ENCODE measurements around the gene UGT2B28.
"Not testable (repeated sequence)": the region's sequence is repeated elsewhere in the genome, so short reads cannot be mapped to it uniquely, and the experiment has no call there.

The UGT2B28 gene

DNA sequence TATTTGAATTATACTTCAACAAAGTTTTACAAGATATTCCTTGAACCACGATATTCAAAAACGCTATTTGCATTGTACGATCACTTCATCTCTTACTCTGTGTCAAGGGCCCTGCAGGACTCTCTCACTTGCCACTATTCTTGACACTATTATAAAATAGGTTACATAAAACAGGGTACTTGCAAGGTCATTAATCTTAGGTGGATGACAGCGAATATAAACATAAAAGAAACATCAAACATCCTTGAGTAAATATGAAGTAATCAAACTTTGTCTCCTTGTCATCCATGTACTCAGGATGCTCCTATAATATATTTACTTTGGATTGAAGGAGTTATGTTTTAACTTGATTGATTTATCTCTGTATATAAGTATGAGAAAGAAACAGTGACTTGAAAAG is at the start of gene UGT2B28:
Gene UGT2B28 (plus strand): TSS at position 395 of the 400 bp plus-strand sequence. CDS start 26 bp downstream, outside the sequence.
- DNase-seq, result not testable (repeated sequence)

DNA sequence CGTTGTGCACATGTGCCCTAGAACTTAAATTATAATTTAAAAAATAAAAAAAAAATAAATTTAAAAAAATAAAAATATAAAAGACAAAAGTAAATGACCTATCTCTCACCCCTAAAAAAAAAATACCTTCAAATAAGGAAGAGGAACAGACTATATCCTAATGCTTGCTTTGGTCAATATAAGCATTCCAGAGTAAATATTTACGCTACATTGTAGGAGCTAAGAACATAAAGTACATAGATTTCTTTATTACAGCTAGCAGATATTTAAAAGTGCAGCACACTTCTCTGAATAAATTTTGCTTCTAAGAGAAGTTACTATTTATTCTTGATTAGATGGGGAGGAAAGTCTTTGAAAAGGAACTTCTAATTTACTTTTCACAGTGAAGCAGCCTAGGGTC is 41.2 kb upstream of the UGT2B28 start:
- DNase-seq, result no peak

DNA sequence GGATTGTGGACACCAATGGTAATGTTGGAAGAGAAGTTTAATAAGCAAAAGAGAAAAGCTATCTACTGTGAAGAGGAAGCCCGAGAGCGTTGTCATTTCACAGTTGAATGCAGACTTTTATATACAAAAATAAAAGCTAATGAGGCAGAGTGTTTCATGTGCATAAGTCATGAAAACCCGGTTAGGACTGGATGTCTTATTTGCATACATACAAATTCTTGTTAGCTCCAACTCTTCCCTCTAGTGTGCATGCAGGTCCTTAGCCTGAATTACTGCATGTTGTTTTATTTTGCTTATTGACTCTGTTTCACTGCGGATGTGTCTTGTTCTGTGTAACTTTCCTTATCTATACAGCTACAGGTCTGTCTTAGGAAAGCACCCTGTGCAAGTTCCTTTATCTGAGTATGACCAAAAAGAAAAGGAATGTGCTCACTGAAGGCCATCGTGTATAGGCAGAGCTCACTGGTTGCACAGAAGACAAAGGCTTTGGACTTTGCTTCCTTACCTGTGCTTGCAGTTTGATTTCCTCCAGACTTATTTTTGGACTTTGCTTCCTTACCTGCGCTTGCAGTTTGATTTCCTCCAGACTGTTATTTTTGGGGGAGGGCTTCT is 40.6 kb upstream of the UGT2B28 start:
- no peak for DNase-seq

DNA sequence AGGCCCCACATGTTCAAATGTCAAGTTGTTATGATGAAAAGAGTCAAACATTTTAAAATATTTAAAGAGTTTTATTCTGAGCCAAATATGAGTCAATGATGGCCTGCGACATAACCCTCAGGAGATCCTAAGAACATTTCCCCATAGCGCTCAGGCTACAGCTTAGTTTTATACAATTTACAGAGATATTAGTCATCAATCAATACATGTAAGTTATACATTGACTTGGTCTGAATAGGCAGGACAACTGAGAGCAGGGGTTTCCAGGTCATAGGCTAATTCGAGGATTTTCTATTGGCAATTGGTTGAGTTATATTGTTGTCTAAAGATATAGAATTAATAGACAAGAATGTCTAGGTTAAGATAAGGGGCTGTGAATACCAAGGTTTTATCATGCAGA is 39.5 kb upstream of the UGT2B28 start:
- not testable (repeated sequence) for DNase-seq

GRCh38 chr4:69241746-69242145 is 38.5 kb upstream of the UGT2B28 start:
- DNase-seq, result not testable (repeated sequence)

DNA sequence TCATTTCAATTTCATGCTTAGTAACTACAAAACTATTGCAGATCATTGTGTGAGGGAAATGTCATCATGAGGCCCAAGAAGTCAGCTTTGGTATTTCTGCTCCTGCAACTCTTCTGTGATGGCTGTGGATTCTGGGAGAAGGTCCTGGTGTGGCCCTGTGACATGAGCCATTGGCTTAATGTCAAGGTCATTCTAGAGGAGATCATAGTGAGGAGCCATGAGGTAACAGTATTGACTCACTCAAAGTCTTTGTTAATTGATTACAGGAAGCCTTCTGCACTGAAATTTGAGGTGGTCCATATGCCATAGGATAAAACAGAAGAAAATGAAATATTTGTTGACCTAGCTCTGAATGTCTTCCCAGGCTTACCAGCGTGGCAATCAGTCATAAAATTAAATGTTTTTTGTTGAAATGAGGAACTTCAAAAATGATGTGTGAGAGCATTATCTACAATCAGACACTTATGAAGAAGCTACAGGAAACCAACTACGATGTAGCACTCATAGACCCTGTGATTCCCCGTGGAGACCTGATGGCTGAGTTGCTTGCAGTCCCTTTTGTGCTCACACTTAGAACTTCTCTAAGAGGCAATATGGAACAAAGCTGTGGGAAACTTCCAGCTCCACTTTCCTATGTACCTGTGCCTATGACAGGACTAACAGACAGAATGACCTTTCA is 37.6 kb upstream of the UGT2B28 start:
- DNase-seq, result not testable (repeated sequence)

- DNase-seq, result not testable (repeated sequence)
These were observed 29.4 kb upstream of the UGT2B28 start for GRCh38 chr4:69250884-69251283.

- not testable (repeated sequence) for DNase-seq
These were observed 27.0 kb upstream of the UGT2B28 start for GRCh38 chr4:69253147-69253772.

DNA sequence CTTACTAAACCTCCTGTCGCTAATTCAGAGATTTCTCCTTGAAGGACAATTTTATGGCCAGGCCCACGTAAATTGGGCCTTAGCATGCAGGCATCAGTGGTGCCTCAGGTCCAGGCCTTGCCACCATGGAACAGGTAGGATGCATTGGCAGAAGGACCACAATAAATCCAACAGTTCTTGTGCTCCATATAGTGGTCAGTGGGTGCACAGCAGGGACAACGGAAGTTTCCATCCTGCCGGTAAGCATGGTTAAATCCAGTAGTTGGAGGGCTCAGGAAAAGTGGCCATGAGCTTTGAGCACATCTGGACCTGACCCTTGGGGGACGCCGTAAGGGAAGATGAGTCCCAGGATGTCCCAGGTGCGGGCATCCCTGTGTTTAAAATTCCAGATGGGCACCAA is 11.7 kb upstream of the UGT2B28 start:
- DNase-seq, result not testable (repeated sequence)

DNA sequence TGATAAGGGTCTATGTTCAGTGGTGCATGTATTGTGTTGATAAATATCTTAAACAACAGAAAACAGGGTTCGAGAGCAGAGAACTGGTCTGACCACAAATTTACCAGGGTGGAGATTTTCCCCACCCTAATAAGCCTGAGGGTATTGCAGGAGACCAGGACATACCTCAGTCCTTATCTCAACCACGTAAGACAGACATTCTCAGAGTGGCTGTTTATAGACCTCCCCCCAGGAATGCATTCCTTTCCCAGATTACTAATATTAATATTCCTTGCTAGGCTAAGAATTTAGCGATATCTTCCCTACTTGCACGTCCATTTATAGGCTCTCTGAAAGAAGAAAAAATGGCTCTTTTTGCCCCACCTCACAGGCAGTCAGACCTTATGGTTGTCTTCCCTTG is 16.1 kb downstream of the UGT2B28 start:
- not testable (repeated sequence) for DNase-seq

DNA sequence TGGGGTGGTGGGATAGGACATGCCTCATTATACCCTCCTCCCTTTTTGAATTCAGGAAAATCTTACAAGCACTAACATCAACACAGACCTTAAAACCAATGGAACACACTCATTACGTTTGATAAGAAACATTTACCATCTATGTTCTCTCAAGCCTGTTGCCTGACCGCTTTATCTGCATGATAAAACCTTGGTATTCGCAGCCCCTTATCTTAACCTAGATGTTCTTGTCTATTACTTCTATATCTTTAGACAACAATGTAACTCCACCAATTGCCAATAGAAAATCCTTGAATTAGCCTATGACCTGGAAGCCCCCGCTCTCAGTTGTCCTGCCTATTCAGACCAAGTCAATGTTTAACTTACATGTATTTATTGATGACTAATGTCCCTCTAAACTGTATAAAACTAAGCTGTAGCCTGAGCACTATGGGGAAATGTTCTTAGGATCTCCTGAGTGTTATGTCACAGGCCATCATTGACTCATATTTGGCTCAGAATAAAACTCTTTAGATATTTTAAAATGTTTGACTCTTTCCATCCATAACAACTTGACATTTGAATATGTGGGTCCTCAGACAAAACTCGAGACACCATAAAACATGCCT is 28.3 kb downstream of the UGT2B28 start:
- DNase-seq, result not testable (repeated sequence)

DNA sequence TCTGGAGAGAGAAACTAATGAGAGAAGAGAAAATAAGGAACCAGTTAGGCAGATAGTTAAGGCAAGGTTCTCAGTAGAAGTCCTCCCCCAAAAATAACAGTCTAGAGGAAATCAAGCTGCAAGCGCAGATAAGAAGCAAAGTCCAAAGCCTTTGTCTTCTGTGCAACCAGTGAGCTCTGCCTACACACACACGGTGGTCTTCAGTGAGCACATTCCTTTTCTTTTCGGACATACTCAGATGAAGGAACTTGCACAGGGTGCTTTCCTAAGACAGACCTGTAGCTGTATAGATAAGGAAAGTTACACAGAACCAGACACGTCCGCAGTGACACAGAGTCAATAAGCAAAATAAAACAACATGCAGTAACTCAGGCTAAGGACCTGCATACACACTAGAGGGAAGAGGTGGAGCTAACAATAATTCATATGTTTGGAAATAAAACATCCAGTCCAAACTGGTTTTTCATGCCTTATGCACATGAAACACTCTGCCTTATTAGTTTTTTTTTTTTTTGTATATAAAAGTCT is 29.3 kb downstream of the UGT2B28 start:
- not testable (repeated sequence) for DNase-seq

- DNase-seq, result not testable (repeated sequence)
These were observed 30.0 kb downstream of the UGT2B28 start for GRCh38 chr4:69310262-69310661.

DNA sequence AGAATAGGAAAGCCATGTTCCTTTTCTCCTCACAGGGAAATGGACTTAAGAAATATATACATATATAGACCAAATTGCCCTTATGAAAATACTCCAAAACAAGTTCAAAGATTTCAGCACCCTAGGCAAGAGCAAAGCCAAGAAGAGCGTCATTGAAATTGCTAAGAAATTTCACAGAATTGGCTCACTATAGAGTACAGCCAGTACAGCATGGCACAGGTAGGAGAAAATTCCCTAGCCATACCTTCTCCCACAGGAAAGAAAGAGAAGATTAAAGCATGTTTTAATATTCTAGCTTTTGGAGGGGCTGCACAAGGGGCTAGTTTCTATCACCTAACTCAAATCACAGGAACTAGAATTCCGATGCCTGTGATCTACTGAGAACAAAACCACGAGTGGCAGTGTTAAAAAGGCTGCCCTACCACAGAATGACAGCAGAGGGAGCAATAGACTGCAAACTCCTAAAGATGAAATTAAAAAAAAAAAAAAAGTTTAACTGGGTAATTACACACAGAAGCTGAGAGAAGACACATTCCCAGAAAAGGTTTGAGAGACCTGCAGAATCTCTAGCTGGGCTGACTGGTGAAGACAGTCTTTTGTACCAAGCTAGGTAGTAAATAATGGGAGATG is 37.5 kb downstream of the UGT2B28 start:
- DNase-seq, result not testable (repeated sequence)

GRCh38 chr4:69321153-69321729 is 41.0 kb downstream of the UGT2B28 start:
- DNase-seq, result no peak

GRCh38 chr4:69322055-69322454 is 41.8 kb downstream of the UGT2B28 start:
- DNase-seq, result no peak

GRCh38 chr4:69323284-69323683 is 43.0 kb downstream of the UGT2B28 start:
- DNase-seq, result no peak

DNA sequence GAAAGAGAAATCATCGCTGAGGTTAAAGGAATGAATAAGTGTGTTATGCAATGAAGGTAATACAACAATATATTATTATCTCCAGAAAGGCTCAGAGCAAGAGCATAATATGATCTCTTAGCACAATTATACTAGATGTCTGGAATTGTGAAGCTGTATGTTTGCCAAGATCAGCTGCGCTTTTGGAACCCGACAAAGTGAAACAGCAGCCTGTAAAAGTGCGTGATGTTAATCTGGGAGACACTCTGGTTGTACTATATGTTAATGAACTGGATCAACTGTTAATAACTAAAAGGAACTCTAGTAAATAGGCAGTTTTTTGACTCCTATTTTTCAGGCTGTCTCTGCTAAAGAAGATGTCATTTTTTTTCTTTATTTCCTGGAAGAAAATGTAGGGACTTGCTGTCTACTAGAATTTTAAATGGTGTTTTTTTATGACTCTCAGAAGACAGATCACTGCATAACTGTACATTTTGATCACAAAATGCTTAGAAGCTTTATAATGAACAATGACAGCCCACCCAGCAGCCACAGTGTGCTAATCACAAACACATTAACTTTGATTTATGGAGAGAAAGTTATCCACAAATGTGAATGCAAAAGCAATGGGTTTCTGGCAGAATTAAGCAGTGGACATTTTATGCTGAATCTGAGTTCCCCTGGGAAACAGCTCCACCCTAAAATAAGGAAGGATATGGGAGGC is 50.2 kb downstream of the UGT2B28 start:
- DNase-seq, result no peak

- DNase-seq, result not testable (repeated sequence)
These were observed 51.0 kb downstream of the UGT2B28 start for GRCh38 chr4:69331304-69331703.

DNA sequence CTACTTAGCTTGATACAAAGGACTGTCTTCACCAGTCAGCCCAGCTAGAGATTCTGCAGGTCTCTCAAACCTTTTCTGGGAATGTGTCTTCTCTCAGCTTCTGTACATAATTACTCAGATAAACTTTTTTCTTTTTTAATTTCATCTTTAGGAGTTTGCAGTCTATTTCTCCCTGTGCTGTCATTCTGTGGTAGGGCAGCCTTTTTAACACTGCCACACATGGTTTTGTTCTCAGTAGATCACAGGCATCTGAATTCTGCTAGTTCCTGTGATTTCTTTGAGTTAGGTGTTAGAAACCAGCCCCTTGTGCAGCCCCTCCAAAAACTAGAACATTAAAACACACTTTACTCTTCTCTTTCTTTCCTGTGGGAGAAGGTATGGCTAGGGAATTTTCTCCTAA is 55.2 kb downstream of the UGT2B28 start:
- not testable (repeated sequence) for DNase-seq

DNA sequence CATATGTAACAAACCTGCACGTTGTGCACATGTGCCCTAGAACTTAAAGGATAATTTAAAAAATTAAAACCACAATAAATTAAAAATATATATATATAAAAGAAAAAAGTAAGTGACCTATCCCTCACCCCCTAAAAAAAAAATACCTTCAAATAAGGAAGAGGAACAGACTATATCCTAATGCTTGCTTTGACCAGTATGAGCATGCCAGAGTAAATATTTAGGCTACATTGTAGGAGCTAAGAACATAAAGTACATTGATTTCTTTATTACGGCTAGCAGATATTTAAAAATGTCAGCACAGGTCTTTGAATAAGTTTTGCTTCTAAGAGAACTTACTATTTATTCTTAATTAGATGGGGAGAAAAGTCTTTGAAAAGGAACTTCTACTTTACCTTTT is 62.8 kb downstream of the UGT2B28 start:
- DNase-seq, result not testable (repeated sequence)

Data from NCI-H2227 treated with DMSO at 0.1 percent for 48 hours (cell line).